Liver (tissue), 9 donors: ENCODE data around the gene CHAD. TPM values are rescaled to one million over a fixed set of nuclear protein-coding genes. Genes with fewer than 3 reads are reported as not detected.
"Not testable (repeated sequence)": the region's sequence is repeated elsewhere in the genome, so short reads cannot be mapped to it uniquely, and the experiment has no call there.

Experiments
- DNase-seq: peaks from one replicate; pipeline ENCODE4 v3.0.0-alpha.2; 2017; ENCODE audit warnings: low spot score
- H3K27ac ChIP-seq, 2 donors: one replicate each; pipeline ENCODE4 v1.7.0; 2013; ENCODE audit warnings: inconsistent platforms in 2 of 2, low read length in 2 of 2, control low read depth in 1 of 2, low read depth in 1 of 2, mild to moderate bottlenecking in 1 of 2
- H3K27me3 ChIP-seq, 4 donors: one replicate each; pipeline versions ENCODE4 v1.6.1 to v1.7.0; 2013; ENCODE audit warnings: low read length in 3 of 4, inconsistent platforms in 1 of 4, mild to moderate bottlenecking in 1 of 4, moderate library complexity in 1 of 4; ENCODE audit not compliant: control insufficient read depth in 4 of 4, insufficient read depth in 4 of 4
- H3K36me3 ChIP-seq, 4 donors: one replicate each; pipeline versions ENCODE4 v1.6.1 to v1.7.0; 2013; ENCODE audit warnings: low read length in 3 of 4, mild to moderate bottlenecking in 3 of 4, low read depth in 1 of 4, moderate library complexity in 1 of 4; ENCODE audit not compliant: control insufficient read depth in 4 of 4, insufficient read depth in 3 of 4
- H3K4me1 ChIP-seq, 4 donors: one replicate each; pipeline versions ENCODE4 v1.6.1 to v1.7.0; 2013; ENCODE audit warnings: low read length in 3 of 4, mild to moderate bottlenecking in 3 of 4, moderate library complexity in 1 of 4; ENCODE audit not compliant: control insufficient read depth in 4 of 4, insufficient read depth in 4 of 4
- H3K4me3 ChIP-seq, 3 donors: one replicate each; pipeline versions ENCODE4 v1.6.1 to v1.7.0; 2013; ENCODE audit warnings: low read length in 3 of 3, control low read depth in 1 of 3, low read depth in 1 of 3, mild to moderate bottlenecking in 1 of 3
- H3K9ac ChIP-seq, 2 donors: one replicate each; pipeline ENCODE4 v1.7.0; 2013; ENCODE audit warnings: low read length in 2 of 2, mild to moderate bottlenecking in 2 of 2, moderate library complexity in 2 of 2, control low read depth in 1 of 2, low read depth in 1 of 2
- H3K9me3 ChIP-seq, 4 donors: one replicate each; pipeline versions ENCODE4 v1.6.1 to v1.7.0; 2013; ENCODE audit warnings: low read length in 3 of 4; ENCODE audit not compliant: control insufficient read depth in 4 of 4
- ATF3 ChIP-seq: IDR thresholded peaks from 2 replicates; pipeline ENCODE4 v1.6.1; 2016; ENCODE audit warnings: antibody characterized with exemption
- CTCF ChIP-seq: fragments of 150-350 bp; IDR thresholded peaks from 2 replicates; pipeline ENCODE4 v1.5.1; 2017; ENCODE audit warnings: improper control_type of control experiment, low read depth, low read length; ENCODE audit not compliant: missing input control
- EGR1 ChIP-seq, 2 donors: IDR thresholded peaks; 2 replicates each; pipeline ENCODE4 v1.6.1; 2016 to 2018; ENCODE audit warnings: antibody characterized with exemption in 2 of 2, low read depth in 2 of 2
- FOXA1 ChIP-seq: IDR thresholded peaks from 2 replicates; pipeline ENCODE4 v1.6.1; 2016; ENCODE audit warnings: antibody characterized with exemption
- HNF4A ChIP-seq, 2 donors: conservative IDR thresholded peaks; 2 replicates each; pipeline ENCODE4 v1.6.1; 2016; ENCODE audit warnings: antibody characterized with exemption in 2 of 2, mild to moderate bottlenecking in 2 of 2
- HNF4G ChIP-seq: IDR thresholded peaks from 2 replicates; pipeline ENCODE4 v1.6.1; 2016; ENCODE audit warnings: antibody characterized with exemption
- MAX ChIP-seq: IDR thresholded peaks from 2 replicates; pipeline ENCODE4 v1.6.1; 2016; ENCODE audit warnings: antibody characterized with exemption
- RXRA ChIP-seq, 2 donors: IDR thresholded peaks; 2 replicates each; pipeline ENCODE4 v1.6.1; 2017 to 2018; ENCODE audit warnings: antibody characterized with exemption in 2 of 2, mild to moderate bottlenecking in 1 of 2
- YY1 ChIP-seq: IDR thresholded peaks from 2 replicates; pipeline ENCODE4 v1.6.1; 2016; ENCODE audit warnings: antibody characterized with exemption, mild to moderate bottlenecking
- ZBTB33 ChIP-seq: IDR thresholded peaks from 2 replicates; pipeline ENCODE4 v1.6.1; 2016; ENCODE audit warnings: antibody characterized with exemption
- WGBS: extraction: QIAGEN DNeasy Blood & Tissue Kit; methylation state at CpG from one replicate; pipeline ENCODE4 v1.1.7; 2013; 5-methylcytosine and 5-hydroxymethylcytosine counted together
- polyA plus RNA-seq, 2 donors: library from polyadenylated mRNA; stranded (reverse) in 1 of 2; unstranded in 1 of 2; fragments of 200-250 nt in 1 of 2; fragments of >200 nt in 1 of 2; fragmentation: Nextera tagmentation in 1 of 2; extraction: Ambion mirVana in 1 of 2; gene quantifications; one replicate each; pipeline versions ENCODE4 v1.2.1 to v1.2.3, GENCODE V29; 2013 to 2015
- total RNA-seq, 2 donors: library from RNA; depleted of rRNA; stranded (reverse); fragments of >200 nt; gene quantifications; one replicate each; pipeline ENCODE4 v1.2.3, GENCODE V29; 2014
- donor health status: healthy.
- donor health status: healthy.
- donor health status: healthy.
- donor health status: healthy.
- donor health status: healthy.

CHAD gene
- total and polyA plus RNA-seq, 4 donors: 0.51 to 3.3 (median 2.3) TPM

GRCh38 chr17:50474523-50474922 is 5.8 kb upstream of the CHAD start:
- 38% methylated on average over 6 of the region's 6 CpGs for WGBS
- TF ChIP-seq MAX (no peak), RXRA (IDR thresholded peaks at IDR 0.05) (peak in 1 of 2 donors; percentile 28), YY1 (no peak), HNF4A (conservative IDR thresholded peaks at IDR 0.05) (peak in 1 of 2 donors; percentile 28), EGR1 (IDR thresholded peaks at IDR 0.05; ENCODE audit: low read depth in 2 of 2) (no peak), ZBTB33 (no peak)
- Histone ChIP-seq H3K27me3 (no peaks in the 10 kb centered on the region), H3K4me1 (peaks cover 9 to 79% (median 55%) of the 10 kb centered on the region in 4 donors), H3K4me3 (no peak overlapping the region), H3K27ac (peak overlapping the region in 1 of 2 donors; percentile 5), H3K9ac (no peak overlapping the region), H3K36me3 (peaks cover 0 to 6% (median 2%) of the 10 kb centered on the region in 4 donors), H3K9me3 (no peaks in the 10 kb centered on the region)
- DNase-seq: no peak

- H3K9me3 ChIP-seq: no peaks in the 10 kb centered on the region
- H3K27ac ChIP-seq: no peak overlapping the region
- no peak overlapping the region for H3K9ac ChIP-seq
- H3K4me1 ChIP-seq: peaks cover 12 to 74% (median 54%) of the 10 kb centered on the region in 4 donors
- peaks cover 0 to 6% (median 2%) of the 10 kb centered on the region in 4 donors for H3K36me3 ChIP-seq
- no peak overlapping the region for H3K4me3 ChIP-seq
- WGBS: 87% methylated on average over 11 of the region's 11 CpGs
- TF ChIP-seq ATF3 (no peak), CTCF (no peak), HNF4A (conservative IDR thresholded peaks at IDR 0.05) (no peak), HNF4G (no peak), FOXA1 (no peak)
- no peaks in the 10 kb centered on the region for H3K27me3 ChIP-seq
- no peak for DNase-seq
Observed at GRCh38 chr17:50473901-50474300, 5.2 kb upstream of the CHAD start.

- peaks cover 20 to 77% (median 54%) of the 10 kb centered on the region in 4 donors for H3K4me1 ChIP-seq
- not testable (repeated sequence) for H3K27me3 ChIP-seq, H3K9me3 ChIP-seq, DNase-seq, H3K9ac ChIP-seq, H3K27ac ChIP-seq, H3K4me3 ChIP-seq, H3K36me3 ChIP-seq
- 96% methylated on average over 13 of the region's 13 CpGs for WGBS
Observed at GRCh38 chr17:50472761-50473161, 4.1 kb upstream of the CHAD start.
